GM10266 (cell line): Measurements from ENCODE around the gene KLK8.

Experiments
- DNase-seq: peaks from one replicate; pipeline ENCODE4 v3.0.0; 2012; ENCODE audit errors: extremely low spot score
- CTCF ChIP-seq: IDR thresholded peaks from 2 replicates; pipeline ENCODE4 v1.5.1; 2012; ENCODE audit warnings: mild to moderate bottlenecking, low read depth; ENCODE audit not compliant: control insufficient read depth, insufficient read depth; ENCODE audit errors: missing control alignments

The KLK8 gene

GRCh38 chr19:51001515-51001914 is at the start of gene KLK8:
Gene KLK8 (minus strand): TSS chr19:51001604. CDS start chr19:51001167, 437 bp downstream.
- no peak for DNase-seq
- TF ChIP-seq CTCF: no peak

- no peak for TF ChIP-seq CTCF
- DNase-seq: no peak
These were observed 45.6 kb upstream of the KLK8 start for GRCh38 chr19:51047031-51047335.

- no peak for TF ChIP-seq CTCF
- no peak for DNase-seq
These were observed 42.9 kb upstream of the KLK8 start for GRCh38 chr19:51044327-51044726.

GRCh38 chr19:51043497-51043896 is 42.1 kb upstream of the KLK8 start:
- TF ChIP-seq CTCF: no peak
- DNase-seq: no peak

GRCh38 chr19:51040151-51040550 is 38.7 kb upstream of the KLK8 start:
- no peak for TF ChIP-seq CTCF
- DNase-seq: no peak

GRCh38 chr19:51036519-51036918 is 35.1 kb upstream of the KLK8 start:
- no peak for TF ChIP-seq CTCF
- no peak for DNase-seq

GRCh38 chr19:51034704-51035103 is 33.3 kb upstream of the KLK8 start, which contains the start of gene KLK12:
Gene KLK12 (minus strand): TSS chr19:51035002. CDS start chr19:51034621, 381 bp downstream.
- DNase-seq: no peak
- no peak for TF ChIP-seq CTCF
